HEK293 (cell line): ENCODE results near the gene GAGE10.
"Not testable (repeated sequence)": the region's sequence is repeated elsewhere in the genome, so short reads cannot be mapped to it uniquely, and the experiment has no call there.

Experiments
- ZNF114 ChIP-seq: fragments of 450-650 bp; formaldehyde crosslinking; IDR thresholded peaks from 2 replicates; pipeline ENCODE4 v1.5.0; 2017; ENCODE audit warnings: missing biosample characterization, missing genetic modification characterization
- ZNF157 ChIP-seq: fragments of 450-650 bp; formaldehyde crosslinking; IDR thresholded peaks from 2 replicates; pipeline ENCODE4 v1.5.1; 2016; ENCODE audit warnings: missing biosample characterization, missing genetic modification characterization
- ZNF274 ChIP-seq, 2 experiments: fragments of 200-500 bp in 1 of 2; fragments of 450-650 bp in 1 of 2; sonication (Bioruptor generic) in 1 of 2; formaldehyde crosslinking in 1 of 2; IDR thresholded peaks; 2 replicates each; pipeline versions ENCODE4 v1.5.1 to v1.6.1; 2014 to 2016; ENCODE audit warnings: borderline replicate concordance in 1 of 2, inconsistent platforms in 1 of 2, low read length in 1 of 2, missing biosample characterization in 1 of 2, missing genetic modification characterization in 1 of 2
- ZNF324 ChIP-seq: fragments of 450-650 bp; formaldehyde crosslinking; IDR thresholded peaks from 2 replicates; pipeline ENCODE4 v1.5.1; 2016; ENCODE audit warnings: missing biosample characterization, missing genetic modification characterization
- ZNF555 ChIP-seq: fragments of 450-650 bp; formaldehyde crosslinking; conservative IDR thresholded peaks from 2 replicates; pipeline ENCODE4 v1.5.1; 2017; ENCODE audit warnings: missing biosample characterization, mild to moderate bottlenecking, missing genetic modification characterization, inconsistent platforms
- ZSCAN16 ChIP-seq: fragments of 450-650 bp; formaldehyde crosslinking; IDR thresholded peaks from 2 replicates; pipeline ENCODE4 v1.5.1; 2016; ENCODE audit warnings: missing biosample characterization, missing genetic modification characterization
- TF ChIP-seq, protein P1 (sequence below): sonication (generic); formaldehyde crosslinking; IDR thresholded peaks from 2 replicates; pipeline ENCODE4 v1.8.1; 2022; ENCODE audit warnings: mild to moderate bottlenecking, moderate library complexity, missing genetic modification reagents
- TF ChIP-seq, protein P2 (sequence below): fragments of 450-650 bp; formaldehyde crosslinking; IDR thresholded peaks from 2 replicates; pipeline ENCODE4 v1.5.1; 2016; ENCODE audit warnings: missing biosample characterization, missing genetic modification characterization

DNA sequence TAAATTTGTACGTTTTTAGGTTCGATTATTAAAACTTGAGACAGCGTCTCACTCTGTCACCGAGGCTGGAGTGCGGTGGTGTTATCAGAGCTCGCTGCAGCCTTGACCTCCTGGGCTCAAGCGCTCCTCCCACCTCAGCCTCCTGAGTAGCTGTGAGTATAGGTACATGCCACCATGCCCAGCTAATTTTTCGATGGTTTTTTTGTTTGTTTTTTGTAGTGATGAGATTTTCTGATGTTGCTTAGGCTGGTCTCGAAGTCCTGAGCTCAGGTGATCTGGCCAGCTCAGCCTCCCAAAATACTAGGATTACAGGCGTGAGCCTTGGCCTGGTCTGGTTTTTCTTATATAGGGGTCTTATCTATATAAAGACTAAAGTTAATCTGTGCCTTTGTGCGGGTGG lies 27.0 kb downstream of the GAGE10 start:
- TF ChIP-seq, protein P1, sequence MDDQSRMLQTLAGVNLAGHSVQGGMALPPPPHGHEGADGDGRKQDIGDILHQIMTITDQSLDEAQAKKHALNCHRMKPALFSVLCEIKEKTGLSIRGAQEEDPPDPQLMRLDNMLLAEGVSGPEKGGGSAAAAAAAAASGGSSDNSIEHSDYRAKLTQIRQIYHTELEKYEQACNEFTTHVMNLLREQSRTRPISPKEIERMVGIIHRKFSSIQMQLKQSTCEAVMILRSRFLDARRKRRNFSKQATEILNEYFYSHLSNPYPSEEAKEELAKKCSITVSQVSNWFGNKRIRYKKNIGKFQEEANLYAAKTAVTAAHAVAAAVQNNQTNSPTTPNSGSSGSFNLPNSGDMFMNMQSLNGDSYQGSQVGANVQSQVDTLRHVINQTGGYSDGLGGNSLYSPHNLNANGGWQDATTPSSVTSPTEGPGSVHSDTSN (CRISPR knock-in tag), result not testable (repeated sequence)
- TF ChIP-seq, protein P2, sequence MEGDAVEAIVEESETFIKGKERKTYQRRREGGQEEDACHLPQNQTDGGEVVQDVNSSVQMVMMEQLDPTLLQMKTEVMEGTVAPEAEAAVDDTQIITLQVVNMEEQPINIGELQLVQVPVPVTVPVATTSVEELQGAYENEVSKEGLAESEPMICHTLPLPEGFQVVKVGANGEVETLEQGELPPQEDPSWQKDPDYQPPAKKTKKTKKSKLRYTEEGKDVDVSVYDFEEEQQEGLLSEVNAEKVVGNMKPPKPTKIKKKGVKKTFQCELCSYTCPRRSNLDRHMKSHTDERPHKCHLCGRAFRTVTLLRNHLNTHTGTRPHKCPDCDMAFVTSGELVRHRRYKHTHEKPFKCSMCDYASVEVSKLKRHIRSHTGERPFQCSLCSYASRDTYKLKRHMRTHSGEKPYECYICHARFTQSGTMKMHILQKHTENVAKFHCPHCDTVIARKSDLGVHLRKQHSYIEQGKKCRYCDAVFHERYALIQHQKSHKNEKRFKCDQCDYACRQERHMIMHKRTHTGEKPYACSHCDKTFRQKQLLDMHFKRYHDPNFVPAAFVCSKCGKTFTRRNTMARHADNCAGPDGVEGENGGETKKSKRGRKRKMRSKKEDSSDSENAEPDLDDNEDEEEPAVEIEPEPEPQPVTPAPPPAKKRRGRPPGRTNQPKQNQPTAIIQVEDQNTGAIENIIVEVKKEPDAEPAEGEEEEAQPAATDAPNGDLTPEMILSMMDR (tag by site-specific recombination), result not testable (repeated sequence)
- TF ChIP-seq ZNF157 (tag by site-specific recombination); ZNF324 (tag by site-specific recombination); ZNF555 (tag by site-specific recombination); ZSCAN16 (tag by site-specific recombination); ZNF114; ZNF274 (IDR thresholded peaks at IDR 0.05; ENCODE audit: low read length); ZNF274 (tag by site-specific recombination; IDR thresholded peaks at IDR 0.05; ENCODE audit: borderline replicate concordance): not testable (repeated sequence)
